Nephron (organoid): ENCODE results near the gene DDX11.

Source experiments
- H3K27ac Mint-ChIP-seq, 3 experiments: 2 replicates each; pipeline ENCODE4 v1.8.0; 2020; ENCODE audit warnings: mixed read lengths in 3 of 3, mild to moderate bottlenecking in 2 of 3, moderate library complexity in 1 of 3
- H3K27me3 Mint-ChIP-seq: 2 replicates; pipeline ENCODE4 v1.8.0; 2021; ENCODE audit warnings: low read depth, mild to moderate bottlenecking, moderate library complexity, mixed read lengths
- H3K36me3 Mint-ChIP-seq: 2 replicates; pipeline ENCODE4 v1.8.0; 2020; ENCODE audit warnings: low read depth, mixed read lengths
- H3K4me1 Mint-ChIP-seq: 2 replicates; pipeline ENCODE4 v1.8.0; 2020; ENCODE audit warnings: mixed read lengths
- H3K4me3 Mint-ChIP-seq, 3 experiments: 2 replicates each; pipeline ENCODE4 v1.8.0; 2020; ENCODE audit warnings: mild to moderate bottlenecking in 3 of 3, mixed read lengths in 3 of 3, moderate library complexity in 2 of 3
- H3K9me3 Mint-ChIP-seq: 2 replicates; pipeline ENCODE4 v1.8.0; 2020; ENCODE audit warnings: mixed read lengths
- CTCF ChIP-seq, 3 experiments: fragments of 200-600 bp; sonication (generic); IDR thresholded peaks; one replicate each; pipeline ENCODE4 v1.5.0; 2021; ENCODE audit warnings: antibody characterized with exemption in 3 of 3; ENCODE audit not compliant: unreplicated experiment in 3 of 3

DDX11 gene

GRCh38 chr12:31033681-31034080, 40.0 kb upstream of the DDX11 start:
- Mint-ChIP-seq H3K36me3 (no peaks in the 10 kb centered on the region), H3K9me3 (no peaks in the 10 kb centered on the region), H3K4me3 (no peak overlapping the region), H3K27ac (no peak overlapping the region), H3K4me1 (peaks cover 9% of the 10 kb centered on the region), H3K27me3 (peaks cover 20% of the 10 kb centered on the region)
- no peak for TF ChIP-seq CTCF (IDR thresholded peaks at IDR 0.05; ENCODE audit: unreplicated experiment in 3 of 3)

DNA sequence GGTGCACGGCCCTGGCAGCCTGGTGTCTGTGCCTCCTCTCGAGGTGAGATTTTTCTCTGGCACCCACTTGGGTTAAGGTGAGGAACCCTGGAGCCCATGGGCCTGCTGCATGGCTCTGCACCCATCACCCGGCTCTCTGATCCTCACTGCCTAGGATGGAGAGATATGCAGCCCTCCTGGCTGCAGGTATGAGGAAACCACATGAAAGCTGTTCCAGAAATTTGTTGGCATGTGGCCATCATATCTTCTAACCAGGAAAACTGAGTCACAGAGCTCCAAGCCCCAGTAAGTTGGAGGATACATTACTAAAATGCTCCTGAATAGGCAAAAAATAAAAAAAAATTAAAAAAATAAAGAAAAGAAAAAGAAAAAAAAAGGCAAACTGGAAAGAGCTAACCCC, 39.3 kb upstream of the DDX11 start:
- H3K9me3 Mint-ChIP-seq = no peaks in the 10 kb centered on the region
- peaks cover 20% of the 10 kb centered on the region for H3K27me3 Mint-ChIP-seq
- H3K4me3 Mint-ChIP-seq = no peak overlapping the region
- H3K27ac Mint-ChIP-seq = no peak overlapping the region
- H3K36me3 Mint-ChIP-seq = no peaks in the 10 kb centered on the region
- no peak for TF ChIP-seq CTCF (IDR thresholded peaks at IDR 0.05; ENCODE audit: unreplicated experiment in 3 of 3)
- H3K4me1 Mint-ChIP-seq = peaks cover 9% of the 10 kb centered on the region

- no peaks in the 10 kb centered on the region for H3K9me3 Mint-ChIP-seq
- H3K4me1 Mint-ChIP-seq = peaks cover 9% of the 10 kb centered on the region
- TF ChIP-seq CTCF (IDR thresholded peaks at IDR 0.05; ENCODE audit: unreplicated experiment in 3 of 3) = no peak
- no peak overlapping the region for H3K27ac Mint-ChIP-seq
- H3K27me3 Mint-ChIP-seq = peaks cover 19% of the 10 kb centered on the region
- no peak overlapping the region for H3K4me3 Mint-ChIP-seq
- no peaks in the 10 kb centered on the region for H3K36me3 Mint-ChIP-seq
These were observed 38.4 kb upstream of the DDX11 start for GRCh38 chr12:31035226-31035625.

- Mint-ChIP-seq H3K4me1 (peaks cover 9% of the 10 kb centered on the region), H3K27me3 (peaks cover 16% of the 10 kb centered on the region), H3K27ac (no peak overlapping the region), H3K4me3 (no peak overlapping the region), H3K36me3 (no peaks in the 10 kb centered on the region), H3K9me3 (no peaks in the 10 kb centered on the region)
- TF ChIP-seq CTCF (IDR thresholded peaks at IDR 0.05; ENCODE audit: unreplicated experiment in 3 of 3) = no peak
These were observed 37.5 kb upstream of the DDX11 start for GRCh38 chr12:31035967-31036665.

GRCh38 chr12:31037028-31037427, 36.6 kb upstream of the DDX11 start:
- peaks cover 12% of the 10 kb centered on the region for H3K27me3 Mint-ChIP-seq
- no peak overlapping the region for H3K27ac Mint-ChIP-seq
- H3K4me1 Mint-ChIP-seq = peaks cover 9% of the 10 kb centered on the region
- H3K4me3 Mint-ChIP-seq = no peak overlapping the region
- H3K36me3 Mint-ChIP-seq = no peaks in the 10 kb centered on the region
- no peak for TF ChIP-seq CTCF (IDR thresholded peaks at IDR 0.05; ENCODE audit: unreplicated experiment in 3 of 3)
- H3K9me3 Mint-ChIP-seq = no peaks in the 10 kb centered on the region

GRCh38 chr12:31037931-31038330, 35.7 kb upstream of the DDX11 start:
- no peak overlapping the region for H3K27ac Mint-ChIP-seq
- peaks cover 9% of the 10 kb centered on the region for H3K4me1 Mint-ChIP-seq
- H3K9me3 Mint-ChIP-seq = no peaks in the 10 kb centered on the region
- no peaks in the 10 kb centered on the region for H3K36me3 Mint-ChIP-seq
- H3K27me3 Mint-ChIP-seq = peaks cover 8% of the 10 kb centered on the region
- no peak overlapping the region for H3K4me3 Mint-ChIP-seq
- TF ChIP-seq CTCF (IDR thresholded peaks at IDR 0.05; ENCODE audit: unreplicated experiment in 3 of 3) = no peak
